Loucy (cell line): ENCODE results near the gene SEMA3F.
A peak's percentile ranks its signal among the peaks of the same experiment; 100 is the strongest.

Experiments used
- H2AFZ ChIP-seq: fragments of 200-600 bp; sonication (generic); 2 replicates; pipeline ENCODE4 v1.6.0; 2016; ENCODE audit warnings: antibody characterized with exemption, mild to moderate bottlenecking, low read length, moderate library complexity
- H3F3A ChIP-seq: fragments of 200-600 bp; 2 replicates; pipeline ENCODE4 v1.6.0; 2016; ENCODE audit warnings: antibody characterized with exemption, low read depth, mild to moderate bottlenecking
- H3K27me3 ChIP-seq: fragments of 200-600 bp; sonication (generic); 2 replicates; pipeline ENCODE4 v1.6.1; 2014; ENCODE audit warnings: low read length, mild to moderate bottlenecking; ENCODE audit not compliant: insufficient read depth, poor library complexity, severe bottlenecking
- H3K36me3 ChIP-seq: fragments of 200-600 bp; sonication (generic); 2 replicates; pipeline ENCODE4 v1.6.1; 2016; ENCODE audit warnings: low read length; ENCODE audit not compliant: insufficient read depth
- H3K4me1 ChIP-seq: fragments of 200-600 bp; sonication (generic); 2 replicates; pipeline ENCODE4 v1.5.1; 2014; ENCODE audit warnings: low read length, mild to moderate bottlenecking; ENCODE audit not compliant: insufficient read depth, poor library complexity, severe bottlenecking
- H3K4me2 ChIP-seq: fragments of 200-600 bp; sonication (generic); 2 replicates; pipeline ENCODE4 v1.6.0; 2014; ENCODE audit warnings: antibody characterized with exemption, low read length, low read depth, mild to moderate bottlenecking; ENCODE audit not compliant: poor library complexity, severe bottlenecking
- H3K4me3 ChIP-seq: fragments of 200-600 bp; sonication (generic); 2 replicates; pipeline ENCODE4 v1.5.1; 2014; ENCODE audit warnings: low read length, mild to moderate bottlenecking, mixed read lengths; ENCODE audit not compliant: poor library complexity, severe bottlenecking
- H3K79me2 ChIP-seq: fragments of 200-600 bp; sonication (generic); 2 replicates; pipeline ENCODE4 v1.6.1; 2014; ENCODE audit warnings: low read length; ENCODE audit not compliant: insufficient read depth
- H3K9ac ChIP-seq: fragments of 200-600 bp; sonication (generic); 2 replicates; pipeline ENCODE4 v1.6.0; 2014; ENCODE audit warnings: mild to moderate bottlenecking, low read depth, low read length, moderate library complexity; ENCODE audit not compliant: poor library complexity, severe bottlenecking
- H3K9me2 ChIP-seq: fragments of 200-600 bp; sonication (generic); replicated peaks from 2 replicates; pipeline ENCODE4 v1.6.1; 2016; ENCODE audit warnings: low read depth, low read length, mixed read lengths
- H3K9me3 ChIP-seq: fragments of 200-600 bp; sonication (generic); 2 replicates; pipeline ENCODE4 v1.6.1; 2014; ENCODE audit warnings: mild to moderate bottlenecking, antibody characterized with exemption, low read length, low read depth; ENCODE audit not compliant: insufficient read depth
- H4K20me1 ChIP-seq: fragments of 200-600 bp; sonication (generic); 2 replicates; pipeline ENCODE4 v1.6.0; 2014; ENCODE audit warnings: antibody characterized with exemption, low read length, mild to moderate bottlenecking; ENCODE audit not compliant: insufficient read depth, poor library complexity, severe bottlenecking
- EZH2phosphoT487 ChIP-seq: fragments of 200-600 bp; IDR thresholded peaks from 2 replicates; pipeline ENCODE4 v1.6.1; 2018; ENCODE audit warnings: antibody characterized with exemption, mild to moderate bottlenecking, moderate library complexity, borderline replicate concordance
- TF ChIP-seq, protein P1 (sequence below): fragments of 200-600 bp; sonication (generic); conservative IDR thresholded peaks from 2 replicates; pipeline ENCODE4 v1.5.1; 2014; ENCODE audit warnings: mild to moderate bottlenecking, antibody characterized with exemption, low read length

Gene SEMA3F

DNA sequence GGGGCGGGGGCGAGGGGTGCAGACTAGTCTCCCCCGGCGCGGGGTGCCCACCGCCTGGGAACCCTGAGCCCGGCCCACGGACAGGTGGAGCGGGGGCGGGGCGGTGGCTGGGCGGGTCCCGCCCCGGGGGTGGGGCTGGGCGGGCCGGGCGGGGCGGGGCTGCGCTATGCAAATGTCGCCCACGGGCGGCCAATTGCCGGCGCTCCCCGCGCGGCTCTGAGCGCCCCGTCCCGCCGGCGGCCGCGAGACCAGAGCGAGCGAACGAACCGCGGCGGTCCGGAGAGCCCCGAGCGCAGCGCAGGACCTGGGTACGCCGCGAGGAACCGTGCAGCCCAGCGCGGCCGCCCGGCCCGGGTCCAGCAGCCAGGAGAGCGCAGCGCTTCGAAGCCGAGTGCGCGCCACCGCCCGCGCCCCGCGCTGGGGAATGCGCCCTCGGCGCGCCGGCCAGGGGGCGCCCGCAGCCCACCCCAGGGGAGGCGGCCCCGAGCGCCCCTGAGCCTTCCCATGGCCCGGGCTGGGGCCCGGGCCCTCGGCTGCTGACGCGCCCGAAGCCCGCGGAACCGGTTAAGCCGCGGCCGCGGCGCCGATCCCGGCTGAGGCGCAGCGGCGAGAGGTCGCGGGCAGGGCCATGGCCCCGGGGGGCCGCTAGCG lies at the start of gene SEMA3F:
Gene SEMA3F, plus strand, starts transcription at position 485 of the 651 bp plus-strand sequence. CDS start 4,299 bp downstream, outside the sequence.
- Histone ChIP-seq H2AFZ (no peak within 1 kb of the TSS), H3F3A (no peaks in the 10 kb centered on the region), H3K4me1 (peaks cover 14% of the 10 kb centered on the region), H3K4me3 (peak within 1 kb of the TSS; percentile 48), H3K4me2 (peak within 1 kb of the TSS; percentile 49), H3K9me2 (no peaks in the 10 kb centered on the region), H4K20me1 (no peaks in the 10 kb centered on the region), H3K79me2 (no peaks in the 10 kb centered on the region), H3K36me3 (no peaks in the 10 kb centered on the region), H3K9me3 (no peaks in the 10 kb centered on the region), H3K9ac (no peak within 1 kb of the TSS), H3K27me3 (no peaks in the 10 kb centered on the region)
- TF ChIP-seq, protein P1, sequence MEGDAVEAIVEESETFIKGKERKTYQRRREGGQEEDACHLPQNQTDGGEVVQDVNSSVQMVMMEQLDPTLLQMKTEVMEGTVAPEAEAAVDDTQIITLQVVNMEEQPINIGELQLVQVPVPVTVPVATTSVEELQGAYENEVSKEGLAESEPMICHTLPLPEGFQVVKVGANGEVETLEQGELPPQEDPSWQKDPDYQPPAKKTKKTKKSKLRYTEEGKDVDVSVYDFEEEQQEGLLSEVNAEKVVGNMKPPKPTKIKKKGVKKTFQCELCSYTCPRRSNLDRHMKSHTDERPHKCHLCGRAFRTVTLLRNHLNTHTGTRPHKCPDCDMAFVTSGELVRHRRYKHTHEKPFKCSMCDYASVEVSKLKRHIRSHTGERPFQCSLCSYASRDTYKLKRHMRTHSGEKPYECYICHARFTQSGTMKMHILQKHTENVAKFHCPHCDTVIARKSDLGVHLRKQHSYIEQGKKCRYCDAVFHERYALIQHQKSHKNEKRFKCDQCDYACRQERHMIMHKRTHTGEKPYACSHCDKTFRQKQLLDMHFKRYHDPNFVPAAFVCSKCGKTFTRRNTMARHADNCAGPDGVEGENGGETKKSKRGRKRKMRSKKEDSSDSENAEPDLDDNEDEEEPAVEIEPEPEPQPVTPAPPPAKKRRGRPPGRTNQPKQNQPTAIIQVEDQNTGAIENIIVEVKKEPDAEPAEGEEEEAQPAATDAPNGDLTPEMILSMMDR = no peak
- TF ChIP-seq EZH2phosphoT487 = no peak

DNA sequence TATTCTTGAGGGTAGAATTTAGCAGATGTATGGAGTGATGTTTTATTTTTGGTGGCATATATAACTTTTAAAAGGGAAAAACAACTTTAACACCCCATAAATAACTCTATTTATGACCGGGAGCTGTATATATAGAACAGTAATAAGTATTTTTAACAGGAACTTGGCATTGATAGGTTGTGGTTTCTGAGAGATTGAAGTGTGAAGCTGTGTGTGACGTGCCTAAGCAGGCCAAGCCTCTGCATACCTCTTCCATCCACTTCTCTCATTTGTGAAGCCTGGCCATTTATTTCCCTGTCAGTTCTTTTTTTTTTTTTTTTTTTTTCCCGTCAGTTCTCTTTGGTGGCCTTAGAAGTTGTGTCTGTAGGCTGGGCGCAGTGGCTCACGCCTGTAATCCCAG lies 43.4 kb upstream of the SEMA3F start:
- TF ChIP-seq, protein P1 = no peak
- no peak for TF ChIP-seq EZH2phosphoT487
- Histone ChIP-seq H3K4me3 (no peak overlapping the region), H3K4me1 (no peaks in the 10 kb centered on the region)

DNA sequence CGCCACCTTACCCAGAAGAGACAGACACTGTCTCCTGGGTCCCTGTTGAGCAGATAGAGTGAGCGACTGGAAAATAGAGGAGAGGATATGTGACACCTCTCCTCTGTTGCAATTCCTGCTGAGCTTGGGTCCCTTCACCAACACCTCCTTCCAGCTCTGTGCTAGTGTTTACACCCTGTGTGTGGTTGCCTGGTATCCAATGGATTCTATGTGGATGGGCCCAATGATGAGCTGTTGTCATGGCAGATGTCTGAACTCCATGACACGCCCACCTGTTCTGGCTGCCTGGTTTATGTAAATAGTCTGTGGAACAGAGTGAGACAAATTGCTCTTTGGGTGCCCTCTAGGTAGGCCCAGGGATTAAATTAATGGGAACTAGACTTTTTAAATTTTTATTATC lies 42.7 kb upstream of the SEMA3F start:
- H3K36me3 ChIP-seq = peaks cover 96% of the 10 kb centered on the region
- H3K4me2 ChIP-seq = no peak overlapping the region
- no peaks in the 10 kb centered on the region for H3K4me1 ChIP-seq
- H2AFZ ChIP-seq = no peak overlapping the region
- no peak overlapping the region for H3K9ac ChIP-seq
- H4K20me1 ChIP-seq = no peaks in the 10 kb centered on the region
- no peak overlapping the region for H3K4me3 ChIP-seq
- TF ChIP-seq, protein P1 = no peak
- TF ChIP-seq EZH2phosphoT487 = no peak
- no peaks in the 10 kb centered on the region for H3K27me3 ChIP-seq
- H3K9me3 ChIP-seq = no peaks in the 10 kb centered on the region
- no peaks in the 10 kb centered on the region for H3F3A ChIP-seq
- no peaks in the 10 kb centered on the region for H3K79me2 ChIP-seq
- H3K9me2 ChIP-seq = no peaks in the 10 kb centered on the region

More for the DNA sequence above, 43.4 kb upstream of the SEMA3F start:
- Histone ChIP-seq H3F3A (no peaks in the 10 kb centered on the region), H2AFZ (no peak overlapping the region), H3K79me2 (no peaks in the 10 kb centered on the region), H3K36me3 (peaks cover 96% of the 10 kb centered on the region), H3K9ac (no peak overlapping the region), H3K4me2 (no peak overlapping the region), H3K9me3 (no peaks in the 10 kb centered on the region), H3K9me2 (no peaks in the 10 kb centered on the region), H4K20me1 (no peaks in the 10 kb centered on the region), H3K27me3 (no peaks in the 10 kb centered on the region)
